Measurements from ENCODE around the gene PTK7. TPM values are rescaled to one million over a fixed set of nuclear protein-coding genes. Genes with fewer than 3 reads are reported as not detected.

PTK7 gene
- total and polyA plus RNA-seq, 2 donors (not counting 3 experiments of a cell fraction or from before 2014, with no cell fraction given) = 41.9 to 65.6 TPM

- peaks cover 0 to 4% of the 10 kb centered on the region in 2 experiments for H3K36me3 ChIP-seq (ENCODE audit: control insufficient read depth in 2 of 2, extremely low read depth in 1 of 2, insufficient read depth in 2 of 2, low read length in 2 of 2)
- no peak overlapping the region for H3K27ac ChIP-seq (ENCODE audit: insufficient read depth, low read depth, low read length)
- CTCF ChIA-PET = interaction anchor here (1.0 to 1.8 kb wide), 3 partner anchors 69 to 109 kb away, joined by 3 to 7 read pairs (median 4); no protein-coding TSS in a partner anchor
- no TSS peak for BruUV-seq (replicated peaks)
- dilution Hi-C loops (cut with MboI; ENCODE audit: extremely low pct_ligation_motif_present, low sequenced_read_pairs) (no loop called here), intact Hi-C loops (cut with micrococcal nuclease) (no loop called here)
- H3K9ac ChIP-seq (replicated peaks; ENCODE audit: extremely low read depth, insufficient read depth, low read length) = no peak overlapping the region
- FAIRE-seq = no peak
- peaks cover 12% of the 10 kb centered on the region for H3K79me2 ChIP-seq (ENCODE audit: control insufficient read depth, insufficient read depth, low read length)
- POLR2A ChIA-PET = no interaction called here
- H2AFZ ChIP-seq (ENCODE audit: low read depth, low read length) = no peak overlapping the region
- no peaks in the 10 kb centered on the region for H3K27me3 ChIP-seq (ENCODE audit: control insufficient read depth in 2 of 2, insufficient read depth in 2 of 2, low read length in 2 of 2)
- H3K4me2 ChIP-seq (ENCODE audit: insufficient read depth, low read length) = no peak overlapping the region
- H3K4me3 ChIP-seq (replicated peaks in 1 of 3; ENCODE audit: insufficient read depth in 1 of 3, low read depth in 1 of 3, low read length in 3 of 3) = no peak overlapping the region
- H3K9me3 ChIP-seq (replicated peaks; ENCODE audit: control insufficient read depth, insufficient read depth, low read length) = no peaks in the 10 kb centered on the region
- H4K20me1 ChIP-seq (replicated peaks; ENCODE audit: control insufficient read depth, extremely low read depth, insufficient read depth, low read length) = no peaks in the 10 kb centered on the region
- H3K9me1 ChIP-seq (replicated peaks; ENCODE audit: control insufficient read depth, extremely low read depth, insufficient read depth, low read length) = no peaks in the 10 kb centered on the region
- TF ChIP-seq EZH2 (IDR thresholded peaks at IDR 0.05; ENCODE audit: borderline replicate concordance, low read depth, low read length, severe bottlenecking) (no peak), FOS (IDR thresholded peaks at IDR 0.05; ENCODE audit: borderline replicate concordance, insufficient read depth, low read length) (no peak), GATA2 (IDR thresholded peaks at IDR 0.05; ENCODE audit: insufficient read depth, insufficient read length, low read depth, low read length) (no peak), JUN (IDR thresholded peaks at IDR 0.05; ENCODE audit: borderline replicate concordance, insufficient read depth, insufficient read length, low read depth) (no peak), MYC (IDR thresholded peaks at IDR 0.05; ENCODE audit: low read depth, low read length) (no peak), MAX (IDR thresholded peaks at IDR 0.05; ENCODE audit: insufficient read depth, insufficient read length) (no peak), CTCF (IDR thresholded peaks at IDR 0.05; ENCODE audit: extremely low read depth in 1 of 2, insufficient read depth in 1 of 2, low read depth in 1 of 2, low read length in 2 of 2) (no peak)
- DNase-seq (ENCODE audit: low read depth, low spot score) = no peak
- peaks cover 15% of the 10 kb centered on the region for H3K4me1 ChIP-seq (ENCODE audit: control insufficient read depth, extremely low read depth, insufficient read depth, low read length)
Measured at GRCh38 chr6:43060755-43061633, 15.1 kb upstream of the PTK7 start.
